Left hindlimb (tissue), 1 donor: ENCODE results near the gene MRPS10.
"Not testable (repeated sequence)": the region's sequence is repeated elsewhere in the genome, so short reads cannot be mapped to it uniquely, and the experiment has no call there.

Experiments
- DNase-seq: peaks from one replicate; pipeline ENCODE4 v3.0.0-alpha.2; 2018

Gene MRPS10

DNA sequence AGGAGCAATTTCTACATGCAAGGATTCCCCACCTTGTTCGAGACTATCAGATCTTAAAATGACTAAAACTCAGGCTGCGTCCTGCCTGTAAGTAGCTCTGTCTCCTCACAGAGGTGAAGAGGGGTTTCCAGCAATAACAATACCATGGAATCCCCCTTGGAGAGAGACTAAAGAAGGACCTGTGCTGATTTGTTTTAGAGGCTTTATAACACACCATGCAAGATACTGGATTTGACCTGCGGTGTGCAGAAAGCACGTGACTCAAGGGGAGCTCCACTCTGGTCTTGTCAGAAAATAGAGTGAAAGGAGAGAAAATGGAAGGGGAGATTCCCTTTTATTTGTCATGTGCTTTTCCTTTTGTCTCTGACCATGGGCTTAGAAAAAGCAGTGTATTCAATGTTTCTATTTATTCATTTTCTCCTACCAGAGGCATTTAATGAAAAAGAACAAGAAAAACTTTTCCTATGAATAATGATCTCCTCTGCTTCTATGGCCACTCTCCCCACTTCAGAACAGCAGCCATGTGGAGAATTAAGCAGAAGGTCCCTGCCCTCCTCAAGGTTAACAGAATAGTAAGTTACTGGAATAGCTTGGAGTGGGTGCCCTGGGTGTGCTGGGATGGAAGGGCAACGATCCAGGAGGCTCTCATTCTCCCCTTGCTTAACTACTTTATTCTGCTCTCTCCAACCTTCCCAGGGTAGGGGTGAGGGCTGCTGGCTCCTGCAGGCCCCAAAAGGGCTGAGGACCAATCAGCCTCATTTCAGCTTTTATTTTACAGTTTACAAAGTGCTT lies 19.2 kb upstream of the MRPS10 start:
- DNase-seq, result no peak

DNA sequence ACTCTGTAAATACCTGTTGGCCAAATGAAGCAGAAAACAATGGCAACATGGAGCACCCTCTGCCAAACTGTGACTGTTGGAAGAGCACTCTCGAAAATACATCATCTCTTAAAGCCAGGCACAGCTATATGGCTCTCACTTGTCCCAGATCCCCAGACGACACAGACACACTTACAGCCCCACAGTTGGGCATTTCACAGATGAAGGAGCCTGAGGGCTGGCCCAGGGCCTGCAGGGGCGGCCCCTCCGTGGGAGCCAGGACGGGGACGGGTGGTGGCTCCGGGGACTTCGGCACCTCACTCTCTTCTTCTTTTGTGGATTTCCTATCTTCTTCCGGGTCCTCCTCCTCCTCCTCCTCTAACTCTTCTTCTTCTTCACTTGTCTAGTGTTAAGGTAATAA lies 18.4 kb upstream of the MRPS10 start:
- no peak for DNase-seq

DNA sequence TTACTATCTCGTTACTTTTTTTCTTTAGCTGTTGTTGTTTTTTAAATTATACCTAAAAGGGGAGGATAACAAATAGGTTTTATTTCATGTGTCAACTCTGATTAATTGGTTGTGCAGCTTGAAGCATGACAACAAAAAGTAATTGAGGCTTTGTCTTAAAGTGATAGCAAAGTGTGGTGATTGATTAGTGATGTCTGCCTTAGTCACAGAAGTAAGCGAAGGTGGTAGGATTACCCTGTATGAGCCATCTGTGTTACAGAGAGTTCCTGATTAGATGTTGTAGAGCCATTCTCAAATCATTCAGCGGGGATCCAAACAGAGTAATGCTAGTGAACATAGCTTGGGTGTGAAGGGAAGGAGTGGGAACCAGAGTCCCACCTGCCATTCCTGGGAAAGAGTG lies 14.4 kb upstream of the MRPS10 start:
- no peak for DNase-seq

DNA sequence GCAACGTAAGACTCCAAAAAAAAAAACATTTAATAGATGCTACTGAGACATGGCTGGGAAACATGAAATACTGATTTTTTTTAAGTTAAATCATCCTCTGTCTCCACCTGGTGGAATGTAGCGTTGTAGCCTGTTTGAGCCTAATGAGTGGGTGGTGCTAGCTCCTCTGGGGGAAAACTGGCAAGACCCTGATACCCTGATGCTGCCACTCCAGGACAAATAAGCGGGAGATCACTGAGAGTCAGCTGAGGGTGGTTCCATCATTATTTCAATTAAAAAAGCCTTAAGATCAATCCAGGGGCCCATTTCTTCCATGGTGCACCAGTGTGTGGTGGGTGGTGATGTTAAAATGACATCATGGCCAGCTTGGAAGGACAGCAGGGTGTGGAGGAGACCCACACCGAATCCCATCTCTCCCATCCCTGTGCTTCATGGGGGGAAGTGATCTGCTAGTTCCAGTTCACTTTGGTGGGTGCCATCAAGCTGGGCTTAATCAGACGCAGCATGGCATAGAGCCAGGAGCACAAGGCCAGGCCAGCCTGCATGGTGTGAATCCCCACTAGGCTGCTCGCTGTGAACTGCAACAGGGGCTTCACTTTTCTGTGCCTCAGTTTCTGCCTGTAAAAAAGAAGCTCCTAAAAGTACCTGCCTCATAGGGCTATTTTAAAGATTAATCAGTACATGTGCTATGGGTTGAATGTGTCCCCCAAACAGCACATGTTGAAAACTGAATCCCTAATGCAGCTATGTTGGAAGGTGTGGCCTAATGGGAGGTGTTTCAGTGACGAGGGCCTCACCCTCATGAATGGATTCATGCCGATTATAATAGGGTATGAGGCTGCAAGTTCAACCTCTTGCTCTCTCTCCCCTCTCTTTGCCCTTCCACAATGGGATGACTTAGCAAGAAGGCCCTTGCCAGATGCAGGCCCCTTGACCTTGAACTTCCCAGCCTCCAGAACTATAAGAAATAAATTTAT lies 13.0 kb upstream of the MRPS10 start:
- DNase-seq, result no peak

DNA sequence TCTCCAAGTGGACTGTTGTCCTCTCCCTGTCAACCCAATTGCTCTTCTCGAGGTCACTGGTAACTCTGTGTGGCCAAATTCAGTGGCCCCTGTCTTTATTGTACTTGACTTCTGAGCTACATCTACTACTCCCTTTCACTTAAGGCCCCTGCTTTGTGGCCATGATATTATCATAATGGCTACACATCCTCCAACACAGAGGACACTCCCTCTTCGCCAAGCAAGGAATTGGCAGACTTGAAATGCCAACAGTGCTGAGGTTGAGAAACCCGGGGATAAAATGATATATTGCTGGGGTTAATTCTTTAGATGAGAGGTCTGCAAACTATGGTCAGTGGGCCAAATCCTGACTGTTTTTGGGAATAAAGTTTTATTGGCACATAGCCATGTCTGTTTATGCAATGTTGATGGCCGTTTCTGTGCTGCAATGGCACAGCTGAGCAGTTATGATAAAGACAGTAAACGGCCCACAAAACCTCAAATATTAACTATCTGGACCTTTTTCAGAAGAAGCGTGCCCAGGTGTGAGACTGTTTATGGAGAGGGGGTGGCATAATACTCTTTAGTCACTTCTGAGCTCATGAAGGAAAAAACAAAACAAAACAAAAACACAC lies 12.0 kb upstream of the MRPS10 start:
- no peak for DNase-seq

DNA sequence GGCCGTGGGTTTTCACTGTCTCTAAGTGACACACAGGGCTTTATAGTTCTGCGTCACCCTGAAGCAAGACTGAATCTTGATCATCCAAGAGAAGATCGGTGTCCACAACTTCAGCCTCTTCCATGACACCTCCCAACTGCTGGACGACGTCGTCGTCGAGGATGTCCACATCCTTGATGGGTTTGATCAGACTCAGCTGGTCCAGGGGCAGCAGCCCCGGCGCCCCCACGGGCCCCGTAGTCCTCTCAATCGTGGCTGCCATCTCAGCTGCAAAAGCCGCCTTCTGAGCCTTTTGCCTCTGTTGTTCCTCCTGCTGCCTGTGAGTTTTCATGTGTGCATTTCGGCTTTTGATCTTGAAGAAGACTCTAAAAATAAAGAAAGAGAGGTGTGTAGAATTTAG lies 10.6 kb upstream of the MRPS10 start:
- no peak for DNase-seq

DNA sequence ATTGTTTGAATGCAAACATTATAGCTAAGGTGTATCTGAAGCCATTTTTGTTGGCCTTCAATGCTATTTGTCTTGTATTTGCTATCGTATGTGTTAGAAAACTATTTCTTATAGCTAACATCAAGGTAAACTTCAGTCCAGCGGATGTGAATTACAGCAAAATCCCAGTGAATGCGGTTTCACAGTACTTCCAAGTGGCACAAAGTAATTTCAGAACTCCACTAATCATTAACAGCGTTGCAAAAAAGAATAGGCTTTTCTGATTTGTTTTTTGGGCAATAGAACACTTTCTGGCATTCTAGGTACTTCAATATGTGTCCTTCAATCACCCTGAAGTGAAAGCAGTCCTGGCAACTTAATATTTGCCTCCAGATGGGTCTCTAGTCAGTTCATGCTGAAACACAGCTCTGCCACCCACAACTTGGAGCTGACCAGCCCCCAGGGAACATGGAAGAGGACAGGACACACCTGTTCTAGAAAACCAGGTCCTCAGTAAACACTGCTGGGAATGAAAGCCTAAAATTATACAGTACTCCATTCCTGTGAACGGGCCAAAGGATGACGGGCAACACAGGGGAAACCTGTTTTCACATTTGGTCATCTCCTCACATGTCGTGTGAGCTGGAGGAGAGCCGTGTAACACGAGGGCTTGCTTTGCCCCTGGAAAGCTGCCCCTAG lies 9.7 kb upstream of the MRPS10 start:
- no peak for DNase-seq

DNA sequence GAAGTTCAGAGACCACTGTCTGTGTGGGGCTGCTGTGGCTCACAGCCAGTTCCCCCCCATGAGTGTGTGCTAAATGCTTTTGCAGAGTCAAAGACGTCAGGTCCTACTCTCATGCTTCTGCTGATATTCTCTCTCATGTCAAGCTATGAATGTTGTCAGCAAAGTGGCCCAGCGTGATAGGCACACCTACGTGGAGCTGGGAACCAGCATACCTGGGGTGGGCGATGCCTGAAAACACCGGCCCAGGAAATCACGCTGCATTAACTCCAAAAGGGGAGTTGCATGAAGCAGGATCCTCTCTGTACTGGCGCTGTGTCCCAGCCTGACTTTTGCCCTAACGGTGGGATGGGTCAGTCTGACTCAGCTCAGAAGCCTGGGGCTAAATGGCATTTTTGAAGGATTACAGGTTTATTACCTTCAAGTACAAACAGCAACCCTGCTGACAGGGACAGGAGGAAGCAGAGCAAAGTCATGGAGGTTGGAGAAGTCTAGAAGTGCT lies 9.0 kb upstream of the MRPS10 start:
- DNase-seq, result no peak

DNA sequence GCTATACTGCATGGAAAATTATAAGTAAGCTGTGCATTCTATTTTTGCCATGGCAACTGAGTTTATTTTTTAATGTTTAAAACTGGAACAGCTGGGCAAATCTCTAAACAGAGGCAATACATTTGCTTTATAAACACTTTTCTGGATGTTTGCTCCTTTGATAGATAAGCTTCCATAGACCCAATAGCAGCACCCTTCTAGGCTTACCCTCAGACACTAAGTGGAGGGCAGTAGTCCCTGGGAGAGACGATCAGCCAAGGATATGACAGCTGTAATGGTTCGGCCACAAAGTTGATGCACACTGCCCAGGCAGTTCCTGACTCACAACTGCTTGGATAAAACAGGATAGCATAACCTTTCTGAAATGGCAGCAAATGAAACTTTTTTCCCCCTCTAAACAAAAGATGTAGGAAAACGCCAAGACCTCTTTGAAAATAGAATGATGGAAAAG lies 8.5 kb upstream of the MRPS10 start:
- DNase-seq, result no peak

DNA sequence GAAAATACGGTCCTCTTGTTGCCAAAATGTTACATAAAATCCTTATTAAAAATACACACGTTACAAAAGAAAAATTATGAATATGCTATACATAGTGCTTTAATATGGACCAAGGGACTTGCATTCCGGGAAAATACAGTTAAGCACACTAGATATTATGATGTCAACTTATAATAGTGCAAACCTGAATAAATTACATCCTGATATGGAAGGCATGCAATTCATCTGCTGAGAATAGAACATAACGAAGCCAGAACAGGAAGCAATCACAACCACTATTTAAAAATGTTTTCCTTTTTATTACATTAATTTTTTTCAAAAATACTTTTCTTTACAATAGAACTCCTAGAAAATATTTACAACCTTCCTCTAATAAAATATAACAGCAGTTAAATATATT lies 7.8 kb upstream of the MRPS10 start:
- no peak for DNase-seq

DNA sequence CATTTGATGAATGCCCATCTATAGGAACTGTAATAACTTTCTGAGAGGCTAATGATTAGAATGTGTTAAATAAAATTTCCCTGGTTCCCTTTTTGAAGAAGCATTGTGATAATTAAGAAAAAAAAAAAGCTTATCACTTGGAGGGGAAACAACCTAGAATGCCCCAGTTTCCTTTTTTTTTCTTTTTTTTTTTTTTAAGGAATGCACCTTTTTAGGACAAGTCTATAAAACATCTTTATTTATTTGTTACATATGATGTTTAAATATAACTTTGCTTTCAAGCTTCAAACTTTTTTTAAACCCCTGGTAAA lies 7.3 kb upstream of the MRPS10 start:
- DNase-seq, result no peak

DNA sequence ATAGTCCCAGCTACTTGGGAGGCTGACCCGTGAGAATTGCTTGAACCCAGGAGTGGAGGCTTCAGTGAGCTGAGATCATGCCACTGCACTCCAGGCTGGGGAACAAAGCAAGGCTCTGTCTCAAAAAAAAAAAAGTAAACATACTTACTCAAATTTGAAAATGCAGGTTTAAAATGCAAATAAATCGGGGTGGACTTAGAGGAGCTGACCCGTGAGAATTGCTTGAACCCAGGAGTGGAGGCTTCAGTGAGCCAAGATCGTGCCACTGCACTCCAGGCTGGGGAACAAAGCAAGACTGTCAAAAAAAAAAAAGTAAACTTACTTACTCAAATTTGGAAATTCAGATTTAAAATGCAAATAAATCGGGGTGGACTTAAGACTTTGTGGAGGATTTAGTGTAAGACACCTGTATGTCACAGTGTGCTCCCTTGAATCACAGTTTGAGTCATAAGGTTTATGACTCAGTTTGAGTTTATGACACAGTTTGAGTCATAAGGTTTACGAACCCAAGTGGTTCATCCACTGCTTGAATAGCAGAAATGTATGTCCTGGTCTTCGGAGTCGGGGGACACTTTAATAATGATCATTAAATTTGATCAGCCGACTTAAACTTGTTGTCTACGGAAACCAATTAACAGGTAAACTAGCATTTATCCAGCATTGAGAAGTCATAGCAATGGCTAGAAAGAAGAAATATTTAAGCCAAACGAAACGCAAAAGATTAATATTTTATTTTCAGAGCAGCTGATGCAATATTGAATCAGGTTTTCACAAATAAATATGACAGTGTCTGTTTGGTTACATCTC lies 6.8 kb upstream of the MRPS10 start:
- no peak for DNase-seq

DNA sequence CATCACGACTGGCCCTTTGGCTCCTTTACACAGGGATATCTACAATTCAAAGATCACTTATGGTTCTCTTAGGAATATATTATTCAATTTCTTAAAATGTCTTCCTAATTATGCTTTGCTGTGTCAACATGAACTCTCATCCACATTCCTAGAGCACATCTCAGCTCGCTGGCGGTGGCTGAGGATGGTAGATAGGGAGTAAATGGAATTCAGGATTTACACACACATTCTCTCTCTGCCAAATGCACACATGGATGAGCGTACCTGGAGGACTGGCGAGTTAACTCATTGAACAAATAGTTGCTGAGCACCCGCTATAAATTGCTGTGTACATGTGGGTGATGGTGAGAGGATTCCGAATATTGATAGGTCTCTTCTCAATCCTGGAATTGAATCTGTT lies 4.8 kb upstream of the MRPS10 start:
- DNase-seq, result no peak

DNA sequence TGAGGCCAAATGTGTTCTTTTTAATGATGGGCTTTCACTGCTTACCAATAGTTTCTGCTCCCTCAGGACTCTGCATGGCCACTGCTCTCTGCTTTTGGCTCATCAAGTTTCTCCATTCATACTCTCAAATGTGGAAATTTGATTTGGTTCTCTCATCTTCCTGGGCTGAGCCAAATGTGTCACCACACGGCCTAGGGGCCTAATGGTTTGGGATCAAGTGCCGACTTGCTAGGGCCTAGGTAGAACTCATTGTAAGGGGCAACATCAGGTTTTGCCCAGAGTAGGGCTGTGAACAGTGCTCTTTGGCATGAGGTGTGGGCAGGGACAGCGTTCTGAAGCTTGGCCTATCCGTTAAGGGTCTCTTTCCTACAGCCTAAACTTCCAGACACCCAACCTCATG lies 3.9 kb upstream of the MRPS10 start:
- DNase-seq, result no peak

DNA sequence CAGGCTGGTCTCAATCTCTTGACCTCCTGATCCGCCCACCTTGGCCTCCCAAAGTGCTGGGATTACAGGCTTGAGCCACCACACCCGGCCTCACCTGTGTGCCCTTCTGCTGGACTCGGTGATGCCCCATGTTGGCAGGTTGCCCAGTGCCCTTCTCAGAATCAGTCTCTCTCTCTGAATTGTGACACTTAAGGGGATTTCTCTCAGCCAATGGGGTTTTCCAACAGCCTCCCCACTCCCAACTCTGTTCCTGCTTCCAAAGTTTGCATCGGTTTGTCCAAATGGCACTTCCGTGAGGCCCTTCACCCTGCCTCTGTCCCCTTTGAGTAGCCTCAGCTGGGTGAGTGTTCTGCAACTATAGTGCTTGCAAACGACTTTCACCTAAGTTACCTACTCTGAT lies 3.1 kb upstream of the MRPS10 start:
- no peak for DNase-seq

DNA sequence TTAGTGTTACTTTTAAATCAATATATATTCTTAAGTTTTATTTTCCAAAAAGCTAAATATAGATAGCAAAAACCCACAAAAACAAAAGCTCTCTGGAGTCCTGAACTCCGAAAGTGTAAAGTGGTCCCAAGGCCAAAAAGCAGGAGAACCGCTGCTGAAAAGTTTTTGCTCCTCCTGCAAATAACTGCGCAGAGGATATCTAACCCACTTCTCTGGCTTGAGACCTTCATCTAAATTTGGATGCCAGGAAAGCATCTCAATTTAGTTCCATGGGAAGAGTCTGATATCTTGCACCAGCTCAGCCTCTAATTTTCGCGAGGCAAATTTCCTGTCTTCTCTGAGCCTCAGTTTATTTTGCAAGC lies 523 bp downstream of the MRPS10 start:
- DNase-seq, result no peak

DNA sequence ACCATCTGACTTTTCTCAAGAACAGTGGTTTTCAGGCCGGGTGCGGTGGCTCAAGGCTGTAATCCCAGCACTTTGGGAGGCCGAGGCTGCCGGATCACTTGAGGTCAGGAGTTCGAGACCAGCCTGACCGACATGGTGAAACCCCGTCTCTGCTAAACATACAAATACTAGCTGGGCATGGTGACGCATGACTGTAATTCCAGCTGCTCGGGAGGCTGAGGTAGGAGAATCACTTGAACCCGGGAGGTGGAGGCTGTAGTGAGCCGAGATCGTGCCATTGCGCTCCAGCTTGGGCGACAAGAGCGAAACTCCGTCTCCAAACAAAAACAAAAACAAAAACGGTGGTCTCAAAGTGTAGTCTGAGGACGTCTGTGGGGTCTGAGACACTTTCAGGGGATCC lies 1.2 kb downstream of the MRPS10 start:
- DNase-seq, result not testable (repeated sequence)

DNA sequence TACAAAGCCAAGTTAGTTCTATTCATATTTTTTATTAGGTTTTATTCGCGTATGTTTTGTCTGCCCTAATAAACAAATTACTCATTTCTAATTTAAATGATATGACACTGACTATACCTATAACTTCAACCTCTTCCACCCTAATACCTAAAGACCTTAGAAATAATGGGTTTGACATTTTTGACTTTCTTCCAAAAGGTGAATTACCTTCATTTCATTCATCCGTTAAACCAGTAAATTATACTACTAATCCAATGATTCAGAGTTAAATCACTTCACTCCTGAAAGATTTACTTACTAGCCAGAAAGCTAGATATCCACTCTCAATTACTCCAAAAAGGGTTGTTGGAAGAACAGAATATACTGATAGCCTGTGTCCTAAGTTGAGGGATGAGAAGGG lies 5.2 kb downstream of the MRPS10 start:
- no peak for DNase-seq

DNA sequence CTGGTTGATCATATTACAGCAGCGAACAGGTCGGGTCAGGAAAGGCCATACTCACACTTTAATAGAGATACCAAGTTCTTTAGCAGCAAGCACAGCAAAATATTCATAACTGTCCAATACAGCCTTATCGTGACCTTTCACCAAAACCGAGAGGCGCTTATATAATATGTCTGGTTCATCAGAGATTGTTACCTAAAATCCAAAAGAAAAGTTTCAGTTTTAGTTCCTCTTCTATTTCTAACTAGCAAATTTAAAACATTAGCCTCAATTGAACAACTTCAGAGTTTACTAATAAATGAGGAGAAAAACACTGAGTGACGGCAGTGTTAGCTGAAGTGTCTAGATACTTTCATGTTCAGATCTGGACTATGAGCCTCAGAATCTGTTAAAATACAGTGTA lies 5.9 kb downstream of the MRPS10 start:
- no peak for DNase-seq

DNA sequence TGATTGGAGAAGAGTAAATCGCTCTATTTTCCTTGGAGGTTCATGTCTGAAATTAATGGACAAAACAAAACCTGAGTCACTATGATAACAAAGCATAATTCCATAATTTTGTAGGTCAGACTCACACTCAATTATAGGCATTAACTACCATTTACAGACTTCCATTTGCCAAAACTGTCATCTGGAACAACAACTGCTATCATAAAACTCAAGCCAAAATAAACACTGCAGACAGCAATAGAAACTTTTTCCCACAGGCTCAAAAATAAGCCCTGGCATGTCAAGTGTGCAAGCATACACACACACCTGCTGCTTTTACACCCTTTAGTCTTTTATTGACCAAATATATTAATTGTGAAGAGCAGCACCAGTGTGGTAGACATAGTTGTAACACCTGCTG lies 7.1 kb downstream of the MRPS10 start:
- DNase-seq, result no peak

DNA sequence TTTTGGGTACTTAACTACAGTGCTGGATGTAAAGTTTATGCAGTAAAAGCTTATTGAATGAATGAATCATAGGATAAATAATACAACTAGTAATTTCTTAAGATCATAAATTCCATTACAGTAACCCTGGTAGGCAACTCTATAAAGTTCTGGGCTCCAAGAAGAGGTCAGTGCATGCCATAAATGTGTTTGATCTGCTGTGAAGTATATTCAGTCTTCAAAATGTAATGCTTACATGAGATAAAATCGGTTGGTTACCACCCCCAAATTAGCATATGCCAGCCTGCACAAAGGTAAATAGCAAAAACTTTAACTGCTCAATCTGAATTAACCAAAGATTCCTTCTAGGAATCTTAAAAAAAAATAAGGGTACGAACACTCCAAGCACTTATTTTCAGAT lies 10.1 kb downstream of the MRPS10 start:
- DNase-seq, result not testable (repeated sequence)

DNA sequence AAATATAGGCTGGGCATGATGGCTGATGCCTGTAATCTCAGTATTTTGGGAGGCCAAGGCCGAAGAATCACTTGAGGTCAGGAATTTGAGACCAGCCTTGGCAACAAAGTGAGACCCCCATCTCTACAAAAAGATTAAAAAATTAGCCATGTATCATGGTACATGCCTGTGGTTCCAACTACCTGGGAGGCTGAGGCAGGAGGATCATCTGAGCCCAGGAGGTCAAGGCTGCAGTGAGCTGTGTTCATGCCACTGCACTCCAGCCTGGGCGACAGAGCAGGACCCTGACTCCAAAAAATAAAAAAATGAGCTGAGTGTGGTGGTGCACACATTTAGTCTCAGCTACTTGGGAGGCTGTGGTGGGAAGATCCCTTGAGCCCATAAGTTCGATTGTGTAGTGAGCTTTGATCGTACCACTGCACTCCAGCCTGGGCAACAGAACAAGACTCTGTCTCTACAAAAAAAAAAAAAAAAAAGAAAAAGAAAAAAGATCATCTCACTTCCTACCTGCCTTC lies 12.8 kb downstream of the MRPS10 start:
- no peak for DNase-seq
